Measurements from ENCODE around the gene TTLL13.

- TF ChIP-seq POLR2A (IDR thresholded peaks at IDR 0.05): no peak
- no peak for TF ChIP-seq CTCF (IDR thresholded peaks at IDR 0.05)
- no peak for TF ChIP-seq POLR2AphosphoS5 (IDR thresholded peaks at IDR 0.05)
- TF ChIP-seq EP300 (IDR thresholded peaks at IDR 0.05): no peak
Observed at GRCh38 chr15:90209591-90209990, 39.8 kb upstream of the TTLL13 start.

All from upper lobe of left lung (tissue), 4 donors.